NCI-H1417 (cell line): ENCODE measurements around the gene TNFRSF9.
"Not testable (repeated sequence)": the region's sequence is repeated elsewhere in the genome, so short reads cannot be mapped to it uniquely, and the experiment has no call there.

ENCODE experiments used
- DNase-seq, 3 experiments: peaks; one replicate each; lab custom pipeline; 2025; lab: John Stamatoyannopoulos, UW

The TNFRSF9 gene

DNA sequence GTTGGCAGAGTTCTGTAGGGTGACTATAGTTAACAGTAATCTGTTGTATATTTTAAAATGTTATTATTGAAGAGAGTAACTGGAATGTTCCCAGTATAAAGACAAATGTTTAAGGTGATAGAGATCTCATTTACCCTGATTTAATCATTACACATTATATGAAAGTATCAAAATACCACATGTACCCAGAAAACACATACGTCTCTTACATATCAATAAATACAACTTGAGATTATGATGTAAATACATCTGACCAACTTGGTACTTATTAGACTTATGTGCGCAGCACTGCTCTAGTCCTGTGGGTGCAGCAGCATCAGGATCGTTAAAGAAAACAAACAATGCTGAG, 20.2 kb upstream of the TNFRSF9 start:
- DNase-seq, result no peak

- DNase-seq, result no peak
Observed at GRCh38 chr1:7960165-7960564, 19.5 kb upstream of the TNFRSF9 start.

- no peak for DNase-seq
Observed at GRCh38 chr1:7956218-7957032, 15.8 kb upstream of the TNFRSF9 start.

GRCh38 chr1:7954683-7955082, 14.0 kb upstream of the TNFRSF9 start:
- no peak for DNase-seq

GRCh38 chr1:7953850-7954609, 13.4 kb upstream of the TNFRSF9 start:
- DNase-seq, result peak; percentile 69 to 84 (median 83)

GRCh38 chr1:7952791-7953190, 12.2 kb upstream of the TNFRSF9 start:
- not testable (repeated sequence) for DNase-seq

DNA sequence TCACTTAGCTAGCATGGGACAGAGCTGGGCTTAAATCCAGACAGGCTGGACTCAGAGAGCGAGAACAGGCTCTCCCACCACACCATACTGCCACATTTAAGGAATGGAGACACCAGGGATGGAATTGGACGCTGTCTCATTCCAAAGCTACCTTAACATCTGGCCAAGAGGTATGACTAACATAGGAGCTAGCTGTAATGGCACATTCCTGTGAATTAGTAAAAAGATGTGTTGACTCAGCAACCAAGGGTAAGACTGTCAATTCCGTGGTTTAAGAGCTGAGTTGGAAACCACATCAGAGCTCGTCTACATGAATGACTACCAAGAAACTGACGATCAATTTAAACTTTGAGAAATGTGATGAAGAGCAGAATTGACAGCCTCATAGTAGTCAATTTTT, 8.3 kb upstream of the TNFRSF9 start:
- DNase-seq, result no peak

DNA sequence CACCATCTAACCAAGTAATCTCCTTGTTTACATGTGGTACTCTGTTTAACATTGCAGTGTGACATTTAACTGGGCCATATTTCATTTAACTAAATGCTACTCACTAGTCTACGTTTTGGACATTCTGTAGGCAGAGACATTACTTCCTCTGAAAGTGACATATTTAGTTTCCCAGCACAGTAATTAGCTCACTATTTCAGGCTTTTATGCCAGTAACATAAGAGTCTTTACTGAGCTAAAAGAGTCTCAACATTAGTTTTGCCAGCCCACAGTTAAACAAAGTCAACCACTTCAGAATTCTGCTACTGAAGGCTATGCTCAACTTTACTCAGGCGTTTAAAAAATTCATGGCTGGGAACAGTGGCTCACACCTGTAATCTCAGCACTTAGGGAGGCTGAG, 2.6 kb upstream of the TNFRSF9 start:
- peak in 1 of 3 experiments; percentile 9 for DNase-seq

DNA sequence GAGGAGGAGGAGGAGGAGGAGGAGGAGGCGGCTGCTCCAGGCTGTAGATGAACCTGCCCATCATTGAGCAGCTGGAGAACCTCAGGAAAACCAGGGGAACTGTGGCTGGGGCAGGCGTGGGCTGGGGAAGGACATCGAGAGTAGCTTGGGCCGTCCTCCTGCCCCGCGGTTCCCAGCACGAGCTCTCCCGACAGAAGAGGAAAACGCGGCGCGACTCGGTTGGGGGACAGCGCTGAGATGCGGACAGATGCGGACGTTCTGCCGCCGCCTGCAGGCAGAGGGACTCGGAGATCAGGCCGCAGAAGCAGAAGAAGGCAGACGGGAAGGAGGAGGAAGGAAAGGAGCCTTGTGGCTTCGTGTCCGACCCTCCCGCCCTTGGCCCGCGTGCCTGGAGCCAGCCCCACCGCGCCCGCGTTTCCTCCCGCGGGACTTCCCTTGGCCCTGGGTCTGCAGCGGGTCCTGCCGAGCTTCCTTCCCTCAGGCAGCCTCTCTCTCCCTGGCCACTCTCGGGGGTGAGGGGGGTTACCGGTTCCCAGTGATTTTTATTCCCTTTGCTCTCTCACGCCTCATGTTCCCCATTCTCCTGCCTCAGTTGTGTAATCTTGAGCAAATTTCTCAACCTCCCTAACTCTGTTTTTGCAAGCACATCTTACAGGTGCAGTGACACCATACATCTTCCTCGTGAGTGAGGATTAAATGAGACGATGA, 1.7 kb upstream of the TNFRSF9 start:
- peak in 2 of 3 experiments; percentile 70 to 75 for DNase-seq

GRCh38 chr1:7941437-7941793, 776 bp upstream of the TNFRSF9 start:
- no peak for DNase-seq

- no peak for DNase-seq
Observed at GRCh38 chr1:7940034-7940433, 605 bp downstream of the TNFRSF9 start.

GRCh38 chr1:7938070-7938469, 2.6 kb downstream of the TNFRSF9 start:
- peak in 1 of 3 experiments; percentile 46 for DNase-seq

- no peak for DNase-seq
Observed at GRCh38 chr1:7932524-7933138, 8.0 kb downstream of the TNFRSF9 start.

DNA sequence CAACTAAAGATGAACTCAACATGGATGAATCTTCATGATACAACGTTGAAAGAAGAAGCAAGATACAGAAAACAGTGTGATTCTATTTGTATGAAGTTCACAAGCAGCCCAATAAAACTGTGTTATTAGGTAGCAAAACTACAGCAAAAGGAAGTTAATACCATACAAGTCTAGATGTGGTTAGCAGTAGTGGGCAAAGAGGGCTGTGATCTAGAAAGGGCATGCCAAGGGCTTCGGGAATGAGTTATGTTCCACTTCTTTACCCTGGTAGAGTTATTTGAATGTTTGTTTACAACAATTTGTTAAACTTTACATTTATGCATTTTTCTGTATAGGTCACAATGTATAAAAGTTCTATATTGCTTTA, 9.2 kb downstream of the TNFRSF9 start:
- DNase-seq, result no peak

DNA sequence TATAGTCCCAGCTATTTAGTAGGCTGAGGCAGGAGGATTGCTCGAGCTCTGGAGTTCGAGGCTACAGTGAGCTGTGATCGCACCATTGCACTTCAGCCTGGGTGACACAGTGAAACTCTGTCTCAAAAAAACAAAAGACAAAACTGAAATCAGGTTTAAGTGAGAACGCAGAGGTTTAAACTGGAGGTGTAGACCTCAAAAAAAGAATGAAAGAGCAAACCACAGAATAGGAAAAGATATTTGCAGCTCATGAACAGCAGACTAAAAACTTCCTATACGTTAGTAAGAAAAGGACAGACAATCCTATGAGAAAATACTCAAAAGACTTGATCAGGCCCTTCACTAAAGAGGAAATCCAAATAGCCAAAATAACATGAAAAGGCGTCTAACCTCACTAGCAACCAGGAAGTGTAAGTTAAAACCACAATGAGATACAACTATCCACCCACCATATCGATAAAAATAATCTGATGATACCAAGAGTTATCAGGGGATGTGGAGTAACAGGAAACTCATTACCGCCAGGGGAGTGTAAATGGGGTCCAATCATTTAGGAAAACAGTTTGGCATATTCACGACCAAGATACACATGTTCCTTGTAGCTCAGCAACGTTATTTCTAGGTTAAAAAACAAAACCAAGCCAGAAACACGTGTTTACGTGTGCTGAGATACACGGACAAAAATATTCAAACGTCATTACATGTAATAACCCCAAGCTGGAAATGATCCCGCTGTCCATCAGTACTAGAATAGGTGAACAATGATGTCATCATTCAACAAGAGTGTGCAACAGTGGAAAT, 9.8 kb downstream of the TNFRSF9 start:
- no peak for DNase-seq

DNA sequence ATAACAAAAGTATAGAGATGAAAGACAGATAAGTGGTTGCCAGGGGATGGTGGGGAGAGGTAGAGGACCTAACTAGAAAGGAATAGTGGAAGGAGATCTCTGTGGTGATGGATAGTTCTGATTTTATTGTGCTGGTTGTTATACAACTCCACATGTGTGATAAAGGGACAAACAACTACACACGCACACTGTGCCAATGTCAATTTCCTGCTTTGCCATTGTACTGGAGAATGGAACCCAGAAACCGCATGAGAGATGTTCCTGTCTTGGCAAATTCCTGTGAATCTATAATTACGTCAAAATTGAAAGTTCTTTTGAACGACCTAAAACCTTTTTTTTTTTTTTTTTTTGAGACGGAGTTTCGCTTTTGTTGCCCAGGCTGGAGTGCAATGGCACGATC, 11.0 kb downstream of the TNFRSF9 start:
- no peak for DNase-seq

DNA sequence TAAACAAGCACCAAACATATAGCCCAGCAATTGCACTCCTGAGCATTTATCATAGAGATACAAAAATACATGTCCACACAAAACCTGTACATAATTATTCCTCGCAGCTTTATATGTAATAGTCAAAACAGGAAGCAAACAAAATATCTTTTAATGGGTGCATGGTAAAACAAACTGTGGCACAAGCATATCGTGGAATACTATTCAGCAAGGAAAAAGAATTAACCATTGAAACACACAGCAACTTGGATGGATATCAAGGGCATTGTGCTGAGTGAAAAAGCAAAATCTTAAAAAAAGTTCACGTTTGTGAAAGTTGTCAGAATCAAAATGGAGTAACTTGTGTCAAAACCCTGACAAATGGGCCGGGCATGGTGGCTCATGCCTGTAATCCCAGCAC, 12.4 kb downstream of the TNFRSF9 start:
- no peak for DNase-seq

DNA sequence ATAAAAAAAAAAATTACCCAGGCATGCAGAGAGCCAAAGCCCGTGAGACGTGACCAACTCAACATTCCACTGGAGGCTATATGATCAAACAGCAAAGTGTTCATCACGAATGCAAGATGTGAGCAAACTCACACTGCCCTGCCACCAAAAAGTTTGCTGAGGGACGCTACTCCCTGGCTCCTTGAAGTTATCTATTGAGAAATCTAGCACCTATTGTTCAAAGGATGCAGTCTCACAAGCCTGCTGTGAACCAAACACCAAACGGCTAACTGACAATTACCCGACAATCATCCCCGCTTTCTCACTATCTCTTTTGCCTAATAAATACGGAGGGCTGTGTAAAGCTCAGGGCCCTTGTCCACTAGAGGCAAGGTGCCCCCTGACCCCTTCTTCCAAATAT, 13.6 kb downstream of the TNFRSF9 start:
- DNase-seq, result not testable (repeated sequence)

GRCh38 chr1:7922301-7922700, 18.3 kb downstream of the TNFRSF9 start:
- DNase-seq, result no peak

DNA sequence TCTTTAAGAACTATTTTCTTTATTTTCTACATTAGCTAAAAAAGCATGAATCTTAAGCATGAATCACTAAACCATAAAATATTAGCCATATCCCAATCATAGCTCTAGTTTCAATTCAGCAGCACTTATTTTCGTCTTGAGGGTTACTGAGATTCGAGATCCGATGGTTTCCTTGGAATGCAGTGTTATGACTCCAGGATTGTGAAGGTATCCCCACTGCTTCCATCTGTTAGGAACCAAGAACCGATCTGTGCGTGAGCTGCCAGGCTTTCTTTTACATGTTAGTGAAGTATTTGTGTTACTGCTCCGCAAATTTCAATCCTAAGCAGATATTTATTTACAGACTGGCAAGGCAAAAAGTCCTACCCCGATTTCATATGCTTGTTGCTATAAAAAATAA, 18.8 kb downstream of the TNFRSF9 start:
- no peak for DNase-seq

- DNase-seq, result no peak
Observed at GRCh38 chr1:7919880-7920279, 20.8 kb downstream of the TNFRSF9 start.

DNA sequence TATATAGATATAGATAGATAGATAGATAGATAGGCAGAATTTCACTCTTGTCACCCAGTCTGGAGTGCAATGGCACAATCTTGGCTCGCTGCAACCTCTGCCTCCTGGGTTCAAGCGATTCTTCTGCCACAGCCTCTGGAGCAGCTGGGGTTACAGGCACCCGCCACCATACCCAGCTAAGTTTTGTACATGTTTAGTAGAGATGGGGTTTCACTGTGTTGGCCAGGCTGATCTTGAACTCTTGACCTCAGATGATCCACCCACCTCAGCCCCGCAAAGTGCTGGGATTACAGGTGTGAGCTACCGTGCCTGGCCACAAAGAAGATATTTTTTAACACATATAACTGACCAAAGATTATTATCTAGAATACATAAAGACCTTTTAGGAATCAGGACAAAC, 22.7 kb downstream of the TNFRSF9 start:
- DNase-seq, result not testable (repeated sequence)
